Measurements from ENCODE around the gene HOMER3.
"Not testable (repeated sequence)": the region's sequence is repeated elsewhere in the genome, so short reads cannot be mapped to it uniquely, and the experiment has no call there.

HOMER3 gene

DNA sequence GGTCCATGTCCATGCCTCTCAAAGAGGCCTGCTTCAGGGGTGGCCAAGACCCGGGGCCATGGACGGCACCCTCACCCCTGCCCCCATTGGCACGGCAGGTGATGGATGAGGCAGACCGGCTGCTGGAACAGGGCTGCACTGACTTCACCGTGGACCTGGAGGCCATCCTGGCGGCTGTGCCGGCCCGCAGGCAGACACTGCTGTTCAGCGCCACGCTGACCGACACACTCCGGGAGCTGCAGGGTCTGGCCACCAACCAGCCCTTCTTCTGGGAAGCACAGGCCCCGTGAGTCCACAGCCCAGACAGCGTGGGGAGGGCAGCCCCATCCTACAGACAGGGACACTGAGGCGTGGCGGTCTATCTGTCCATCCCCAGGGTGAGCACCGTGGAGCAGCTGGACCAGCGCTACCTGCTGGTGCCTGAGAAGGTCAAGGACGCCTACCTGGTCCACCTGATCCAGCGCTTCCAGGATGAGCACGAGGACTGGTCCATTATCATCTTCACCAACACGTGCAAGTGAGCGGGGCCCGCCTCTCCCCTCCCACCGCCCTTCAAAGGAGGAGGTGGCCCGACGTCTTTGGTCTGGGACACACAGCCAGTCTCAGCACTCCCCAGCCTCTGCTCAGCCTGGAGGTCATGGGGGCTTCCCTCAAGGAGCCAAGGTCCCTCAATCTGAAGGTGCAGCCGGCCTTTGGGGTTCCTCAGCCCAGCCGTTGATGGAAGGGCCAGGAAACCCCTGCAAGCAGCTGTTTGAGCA is 18.6 kb downstream of the HOMER3 start:
- no peak for DNase-seq (ENCODE audit: low read depth in 2 of 2)

DNA sequence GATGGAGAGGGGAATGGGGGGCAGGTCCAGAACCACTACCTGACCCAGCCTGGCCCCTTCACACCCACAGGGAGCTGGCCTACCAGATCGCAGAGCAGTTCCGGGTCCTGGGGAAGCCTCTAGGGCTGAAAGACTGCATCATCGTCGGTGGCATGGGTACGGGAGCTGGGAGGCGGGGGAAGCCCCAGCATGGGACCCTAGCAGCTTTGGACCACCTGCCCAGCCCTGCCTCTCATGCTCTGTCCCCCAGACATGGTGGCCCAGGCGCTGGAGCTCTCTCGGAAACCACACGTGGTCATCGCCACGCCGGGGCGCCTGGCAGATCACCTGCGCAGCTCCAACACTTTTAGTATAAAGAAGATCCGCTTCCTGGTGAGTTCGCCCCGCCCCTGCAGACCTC is 19.4 kb downstream of the HOMER3 start:
- no peak for DNase-seq (ENCODE audit: low read depth in 2 of 2)

DNA sequence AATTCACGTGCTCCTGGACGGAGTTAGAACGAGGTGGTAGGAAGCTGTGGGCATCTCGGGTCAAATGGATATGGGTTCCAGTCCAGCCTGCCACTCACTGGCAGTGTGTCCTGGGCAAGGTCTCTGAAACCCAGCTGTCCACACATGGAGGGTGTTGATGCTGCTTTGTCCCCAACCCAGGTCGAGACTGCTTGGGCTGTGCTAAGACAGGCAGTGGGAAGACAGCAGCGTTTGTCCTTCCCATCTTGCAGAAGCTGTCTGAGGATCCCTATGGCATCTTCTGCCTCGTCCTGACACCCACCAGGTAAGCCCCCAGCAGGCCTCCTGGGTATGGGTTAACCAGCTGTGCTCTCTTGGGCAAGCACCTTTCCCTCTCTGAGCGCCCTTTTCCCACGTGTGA is 20.6 kb downstream of the HOMER3 start:
- DNase-seq (ENCODE audit: low read depth in 2 of 2), result no peak

DNA sequence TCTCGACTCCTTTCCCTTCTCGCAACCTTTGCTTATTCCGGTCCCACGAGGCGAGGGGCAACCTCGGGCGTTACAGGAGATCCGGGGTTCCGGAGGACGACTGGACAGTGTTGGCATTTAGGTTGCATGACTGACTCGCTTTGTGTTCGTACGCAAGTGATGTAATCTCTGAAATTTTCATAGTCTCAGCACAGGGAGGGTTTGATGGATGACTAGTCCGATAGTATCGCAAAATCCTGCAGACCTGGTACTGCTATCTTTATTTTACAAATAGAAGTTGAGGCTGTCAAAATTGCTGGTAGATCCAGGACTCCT is 21.2 kb downstream of the HOMER3 start:
- DNase-seq (ENCODE audit: low read depth in 2 of 2), result no peak

DNA sequence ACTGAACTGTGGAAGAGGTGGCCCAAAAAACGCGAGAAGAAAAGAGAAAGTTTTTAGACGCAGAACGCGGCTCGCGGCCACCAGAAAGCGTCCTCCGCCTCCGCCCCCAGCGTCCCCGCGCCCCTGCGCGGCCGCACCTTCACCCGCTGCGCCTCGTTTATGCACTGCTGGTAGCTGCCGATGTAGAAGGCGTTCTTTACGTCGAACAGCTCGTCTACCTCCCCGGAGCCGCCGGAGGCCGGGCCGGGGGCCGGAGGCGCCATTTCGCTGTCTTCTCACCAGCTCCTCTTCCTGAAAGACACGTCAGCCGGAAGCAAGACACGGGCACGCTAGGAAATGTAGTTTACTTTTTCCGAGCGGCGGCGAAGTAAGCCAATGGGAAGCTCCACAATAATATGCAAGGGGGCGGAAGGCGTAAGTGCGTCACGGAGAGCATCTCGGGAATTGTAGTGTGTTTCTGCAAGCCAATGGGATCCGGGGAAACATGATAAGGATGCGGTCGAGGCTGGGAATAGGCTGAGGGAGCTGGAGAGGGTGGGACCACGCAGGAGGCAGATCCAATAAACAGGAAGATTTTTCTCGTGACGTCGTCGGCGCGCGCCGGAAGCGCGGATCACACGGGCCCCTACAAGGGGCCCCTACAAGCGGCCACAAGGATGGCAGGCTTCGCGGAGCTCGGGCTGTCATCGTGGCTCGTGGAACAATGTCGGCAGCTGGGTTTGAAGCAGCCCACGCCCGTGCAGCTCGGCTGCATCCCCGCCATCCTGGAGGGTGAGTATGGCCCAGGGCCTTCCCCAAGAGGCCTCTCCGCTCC is 21.7 kb downstream of the HOMER3 start, which contains the start of the genes COPE and DDX49:
Gene COPE, minus strand, starts transcription at position 302 of the 814 bp plus-strand sequence. Its CDS starts 39 bp downstream, at position 263.
Gene DDX49, plus strand, starts transcription at position 630 of the 814 bp plus-strand sequence. Its CDS starts 27 bp downstream, at position 657.
- DNase-seq (ENCODE audit: low read depth in 2 of 2), result peak; percentile 100

DNA sequence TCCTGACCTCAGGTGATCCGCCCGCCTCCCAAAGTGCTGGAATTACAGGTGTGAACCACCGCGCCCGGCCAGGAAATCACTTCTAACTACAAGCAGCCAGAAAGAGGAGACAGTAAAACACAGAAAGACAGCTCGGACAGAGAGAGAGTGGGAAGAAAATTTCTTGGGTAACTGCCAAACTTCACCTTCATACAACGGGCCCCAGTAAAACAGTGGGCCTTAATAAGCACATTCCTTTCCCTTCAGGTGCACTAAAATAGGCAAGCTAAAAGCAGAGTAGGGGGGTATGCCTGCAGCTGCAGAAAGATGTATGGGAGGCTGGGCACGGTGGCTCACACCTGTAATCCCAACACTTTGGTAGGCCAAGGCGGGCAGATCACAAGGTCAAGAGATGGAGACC is 23.4 kb downstream of the HOMER3 start:
- not testable (repeated sequence) for DNase-seq (ENCODE audit: low read depth in 2 of 2)

DNA sequence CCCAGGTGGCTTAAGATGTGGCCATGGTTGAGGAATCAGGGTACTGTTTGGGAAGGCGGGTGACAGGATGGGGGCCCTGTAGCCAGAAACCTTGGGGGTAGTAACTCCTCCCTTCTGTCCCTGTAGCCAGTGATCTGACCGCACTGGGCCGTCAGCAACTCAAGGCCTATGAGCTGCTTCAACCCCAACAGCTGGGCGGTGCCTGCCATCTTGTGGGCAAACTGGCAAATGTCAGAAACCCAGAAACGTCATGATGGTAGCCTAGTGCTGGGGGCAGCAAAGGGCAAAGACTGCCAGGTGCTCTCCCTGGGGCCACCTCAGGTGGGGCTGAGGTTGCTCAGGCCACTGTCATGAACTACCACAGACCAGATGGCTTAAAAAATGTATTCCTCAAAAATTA is 25.4 kb downstream of the HOMER3 start:
- no peak for DNase-seq (ENCODE audit: low read depth in 2 of 2)

DNA sequence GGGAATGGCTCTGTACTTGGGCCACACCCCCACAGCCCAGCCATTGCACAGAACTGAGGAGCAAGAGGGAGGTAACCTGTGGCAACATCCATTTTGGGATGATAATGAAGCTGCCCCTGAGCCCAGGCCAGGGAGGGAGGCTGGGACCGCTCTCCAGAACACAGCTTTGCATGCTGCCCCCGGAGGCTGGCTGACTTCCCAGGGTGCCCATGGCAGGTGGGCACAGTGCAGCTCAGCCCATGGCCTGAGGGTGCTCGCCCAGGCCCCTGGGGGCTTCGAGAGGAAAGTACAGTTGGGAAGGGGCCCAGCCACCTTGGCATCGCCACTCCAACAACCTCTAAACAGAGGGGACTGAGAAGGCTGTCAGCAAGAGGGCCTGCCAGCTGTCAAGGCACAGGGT is 27.6 kb downstream of the HOMER3 start:
- DNase-seq (ENCODE audit: low read depth in 2 of 2), result no peak

DNA sequence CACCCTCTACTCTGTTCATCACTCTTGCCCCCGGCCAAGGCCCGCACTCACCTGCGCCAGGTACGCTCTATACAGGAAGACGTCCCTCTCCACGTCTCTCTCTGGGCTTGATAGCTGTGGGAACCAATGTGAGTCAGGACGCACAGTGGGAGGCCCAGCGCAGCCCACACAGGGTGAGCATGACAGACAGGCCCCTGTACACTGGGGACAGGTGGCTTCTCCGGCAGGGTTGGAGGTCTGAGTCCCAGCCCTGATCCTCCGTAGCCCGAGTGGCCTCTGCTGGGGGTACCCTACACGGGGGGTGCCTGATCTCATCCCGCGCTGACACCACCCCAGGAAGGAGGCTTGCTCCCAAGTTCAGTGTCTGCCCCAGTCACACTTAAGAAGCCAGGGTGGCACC is 28.1 kb downstream of the HOMER3 start:
- DNase-seq (ENCODE audit: low read depth in 2 of 2), result no peak

DNA sequence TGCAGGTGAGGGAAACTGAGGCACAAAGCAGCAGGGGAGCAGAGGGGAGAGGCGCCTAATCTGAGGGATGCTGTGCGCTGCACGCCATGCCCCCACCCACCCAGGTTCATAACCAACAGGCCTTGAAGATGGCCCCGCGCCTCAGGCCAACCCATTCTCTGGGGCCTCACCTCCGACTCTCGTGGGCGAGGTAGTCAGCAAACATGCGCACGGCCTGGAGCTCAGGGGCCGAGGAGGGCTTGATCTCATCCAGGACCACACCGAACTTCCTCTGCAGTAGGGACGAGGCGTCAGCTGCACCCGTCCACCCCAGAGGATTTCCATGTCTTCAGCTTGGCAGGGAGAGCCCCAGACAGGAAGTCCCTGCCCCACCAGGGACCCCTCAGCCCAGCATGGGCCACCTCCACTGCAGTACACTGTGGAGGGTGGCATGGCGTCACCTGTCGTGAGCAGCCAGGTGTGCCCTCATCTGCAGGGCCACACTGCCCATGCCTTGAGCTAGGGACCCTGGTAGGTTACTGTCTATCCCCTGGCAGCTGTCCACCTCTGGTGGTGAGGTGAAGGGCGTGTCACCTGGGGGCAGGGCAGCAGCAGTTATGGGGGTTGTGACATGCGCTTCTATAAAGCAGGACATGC is 30.1 kb downstream of the HOMER3 start:
- no peak for DNase-seq (ENCODE audit: low read depth in 2 of 2)

DNA sequence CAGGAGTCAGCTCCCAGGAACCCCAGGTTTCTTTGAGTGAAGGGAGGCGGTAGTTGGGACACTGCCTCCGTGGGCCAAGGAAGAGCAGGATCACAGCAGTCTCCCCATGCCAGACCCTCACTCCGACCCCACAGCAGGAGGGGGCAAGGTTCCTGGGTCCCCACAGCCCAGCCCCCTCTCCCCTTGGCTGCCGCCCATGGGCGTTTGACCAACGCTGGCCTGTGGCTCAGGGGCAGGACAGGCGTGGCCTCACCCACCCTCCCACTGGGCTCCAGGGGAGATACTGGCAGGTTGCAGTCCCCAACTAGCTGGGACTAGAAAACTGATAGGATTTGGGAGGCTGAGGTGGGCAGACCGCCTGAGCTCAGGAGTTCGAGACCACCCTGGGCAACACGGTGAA is 31.0 kb downstream of the HOMER3 start:
- no peak for DNase-seq (ENCODE audit: low read depth in 2 of 2)

DNA sequence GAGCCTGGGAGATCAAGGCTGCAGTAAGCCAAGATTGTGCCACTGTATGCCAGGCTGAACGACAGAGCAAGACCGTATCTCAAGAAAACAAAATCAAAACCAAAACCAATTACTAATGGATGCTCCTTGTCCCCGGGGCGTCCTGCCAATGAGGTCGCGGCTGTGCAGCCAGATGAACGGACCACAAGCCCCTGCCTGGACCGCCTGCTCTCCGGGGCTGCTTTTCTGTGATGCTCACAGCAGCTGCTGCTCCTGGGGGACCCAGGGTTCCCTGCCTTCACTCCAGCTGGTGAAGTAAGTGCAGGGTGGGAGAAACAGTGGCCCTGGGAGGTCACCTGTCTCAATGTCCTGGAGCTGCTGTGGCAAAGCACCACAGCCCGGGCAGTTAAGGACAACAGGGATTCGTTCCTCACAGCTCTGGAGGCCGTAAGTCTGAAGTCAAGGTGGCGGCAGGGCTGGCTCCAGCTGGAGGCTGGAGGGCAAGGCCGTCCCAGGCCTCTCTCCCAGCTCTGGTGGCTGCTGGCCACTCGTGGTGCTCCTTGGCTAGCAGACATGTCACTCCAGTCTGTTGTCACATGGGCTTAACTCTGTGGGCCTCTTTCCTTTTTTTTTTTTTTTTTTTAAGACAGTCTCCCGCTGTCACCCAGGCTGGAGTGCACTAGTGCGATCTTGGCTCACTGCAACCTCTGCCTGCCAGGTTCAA is 31.9 kb downstream of the HOMER3 start:
- no peak for DNase-seq (ENCODE audit: low read depth in 2 of 2)

DNA sequence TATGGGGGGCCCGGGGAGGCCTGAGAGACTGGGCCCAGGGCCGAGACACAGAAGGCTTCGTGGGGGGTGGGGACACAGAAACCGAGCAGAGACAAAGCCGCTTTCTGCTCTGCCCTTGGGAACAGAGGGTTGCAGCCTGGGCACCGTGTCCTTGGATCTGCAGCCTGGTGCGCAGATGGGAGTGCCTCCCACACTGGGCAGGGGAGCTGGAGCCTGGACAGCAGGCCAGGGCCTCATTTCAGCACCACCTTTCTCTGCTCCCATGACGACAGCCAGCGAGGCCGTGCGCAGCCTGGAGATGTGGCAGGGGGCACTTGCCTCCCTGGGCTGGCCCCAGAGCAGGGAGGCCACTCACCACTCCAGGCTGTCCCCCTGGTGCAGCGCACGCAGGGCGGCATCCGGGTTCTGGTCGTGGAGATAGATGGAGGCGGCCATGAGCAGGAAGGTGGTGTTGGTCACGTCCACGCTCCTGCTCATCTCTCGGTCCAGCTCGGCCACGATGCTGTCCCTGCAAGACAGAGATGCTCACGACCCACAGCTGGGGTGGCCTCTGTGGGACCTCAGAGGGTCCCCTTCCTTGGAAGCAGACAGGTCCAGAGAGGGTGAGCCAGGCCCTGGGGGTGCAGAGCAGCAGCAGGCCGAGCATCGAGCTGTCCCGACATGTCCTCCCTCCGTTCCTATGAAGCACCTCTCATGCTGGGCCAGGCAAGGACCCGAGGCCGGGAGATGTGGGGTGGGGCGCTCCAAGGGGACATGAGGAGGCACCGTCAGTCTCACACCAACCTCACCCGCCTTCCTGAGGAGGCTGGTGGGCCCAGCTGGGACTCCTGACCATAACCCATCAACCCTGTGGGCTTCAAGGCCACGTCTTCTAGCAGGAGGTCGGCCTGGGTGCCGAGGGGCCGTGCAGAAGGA is 34.2 kb downstream of the HOMER3 start:
- no peak for DNase-seq (ENCODE audit: low read depth in 2 of 2)

DNA sequence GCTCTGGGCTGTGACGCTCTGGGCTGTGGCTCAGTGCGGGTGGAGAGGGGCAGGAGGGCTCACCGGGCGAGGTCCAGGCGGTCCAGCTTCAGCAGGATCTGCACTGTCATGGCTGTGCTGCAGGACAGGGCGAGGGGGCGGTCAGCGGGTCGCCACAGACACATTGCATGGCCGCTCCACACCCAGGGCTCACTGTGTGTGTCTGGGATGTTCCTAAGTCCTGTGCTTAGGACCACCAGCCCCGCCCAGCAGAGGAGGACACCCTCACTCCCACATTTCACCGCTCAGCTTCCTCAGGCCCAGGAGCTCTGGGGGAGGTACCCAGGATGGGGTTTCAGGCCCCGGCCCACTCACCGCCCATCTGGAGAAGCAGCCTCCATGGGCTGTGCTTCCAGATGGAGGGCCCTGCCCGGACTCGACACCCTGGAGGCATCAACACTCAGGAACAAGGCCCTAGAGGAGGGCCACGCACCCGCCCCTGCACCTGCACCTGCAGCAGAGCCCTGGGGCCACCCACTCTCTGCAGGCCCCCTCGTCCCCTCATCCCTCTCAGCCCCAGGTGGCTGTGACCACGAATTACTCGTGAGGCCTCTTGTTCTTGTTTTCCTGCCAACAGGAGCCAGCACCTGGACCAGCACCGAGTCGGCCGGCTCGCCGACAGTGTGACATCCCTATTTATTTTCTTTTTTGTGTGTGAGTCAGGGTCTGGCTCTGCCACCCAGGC is 35.3 kb downstream of the HOMER3 start:
- no peak for DNase-seq (ENCODE audit: low read depth in 2 of 2)

DNA sequence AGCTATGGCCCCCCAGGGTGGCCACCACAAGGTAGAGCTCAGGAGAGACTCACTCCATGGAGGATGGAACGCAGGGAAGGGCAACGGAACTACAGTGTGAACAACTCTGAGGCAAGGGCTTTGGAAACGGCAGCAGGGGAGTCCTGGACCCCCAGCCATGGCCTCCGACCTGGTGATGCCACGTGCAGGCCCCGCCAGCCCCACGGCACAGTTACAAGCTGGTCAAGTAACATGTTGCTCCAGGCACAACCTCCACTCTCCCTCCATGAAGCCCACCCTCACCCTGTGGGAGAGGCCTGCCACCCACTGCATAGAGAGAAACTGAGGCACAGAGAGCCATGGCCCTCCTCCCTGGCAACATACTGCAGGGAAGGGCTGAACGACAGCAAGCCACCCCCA is 36.0 kb downstream of the HOMER3 start:
- no peak for DNase-seq (ENCODE audit: low read depth in 2 of 2)

DNA sequence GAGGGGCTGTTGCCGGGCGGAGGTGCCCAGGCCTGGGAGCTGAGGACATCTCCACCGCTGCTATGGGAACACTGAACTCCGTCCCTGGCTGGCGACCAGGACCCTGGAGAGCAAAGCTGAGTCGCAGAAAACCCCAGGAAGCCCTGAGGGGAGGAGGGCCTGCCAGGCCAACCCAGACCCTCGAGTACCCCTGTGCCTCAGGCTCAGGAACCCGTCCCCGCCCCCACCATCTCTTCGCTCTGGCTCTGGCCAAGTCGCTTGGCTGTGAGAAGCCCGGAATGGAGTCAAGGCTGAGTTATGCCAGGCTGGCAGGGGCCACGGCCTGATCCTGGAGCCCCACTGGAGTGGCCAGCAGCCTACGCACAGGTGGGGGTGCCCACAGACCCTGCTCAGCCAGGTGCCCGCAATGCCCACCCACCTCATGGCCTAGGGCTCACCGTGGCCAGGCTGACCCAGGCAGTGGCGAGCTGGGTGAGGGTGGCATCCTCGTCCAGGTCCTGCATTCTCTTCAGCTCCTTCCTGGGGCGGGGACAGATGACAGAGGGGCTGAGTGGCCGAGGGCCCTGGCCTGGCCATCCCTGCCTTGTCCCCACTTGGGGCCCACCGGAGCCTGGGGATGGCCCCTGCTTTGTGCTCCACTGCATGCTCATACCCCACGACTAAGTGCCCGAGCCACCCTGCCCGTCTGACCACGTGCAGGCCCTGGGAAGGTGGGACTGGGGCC is 36.5 kb downstream of the HOMER3 start:
- DNase-seq (ENCODE audit: low read depth in 2 of 2), result no peak

DNA sequence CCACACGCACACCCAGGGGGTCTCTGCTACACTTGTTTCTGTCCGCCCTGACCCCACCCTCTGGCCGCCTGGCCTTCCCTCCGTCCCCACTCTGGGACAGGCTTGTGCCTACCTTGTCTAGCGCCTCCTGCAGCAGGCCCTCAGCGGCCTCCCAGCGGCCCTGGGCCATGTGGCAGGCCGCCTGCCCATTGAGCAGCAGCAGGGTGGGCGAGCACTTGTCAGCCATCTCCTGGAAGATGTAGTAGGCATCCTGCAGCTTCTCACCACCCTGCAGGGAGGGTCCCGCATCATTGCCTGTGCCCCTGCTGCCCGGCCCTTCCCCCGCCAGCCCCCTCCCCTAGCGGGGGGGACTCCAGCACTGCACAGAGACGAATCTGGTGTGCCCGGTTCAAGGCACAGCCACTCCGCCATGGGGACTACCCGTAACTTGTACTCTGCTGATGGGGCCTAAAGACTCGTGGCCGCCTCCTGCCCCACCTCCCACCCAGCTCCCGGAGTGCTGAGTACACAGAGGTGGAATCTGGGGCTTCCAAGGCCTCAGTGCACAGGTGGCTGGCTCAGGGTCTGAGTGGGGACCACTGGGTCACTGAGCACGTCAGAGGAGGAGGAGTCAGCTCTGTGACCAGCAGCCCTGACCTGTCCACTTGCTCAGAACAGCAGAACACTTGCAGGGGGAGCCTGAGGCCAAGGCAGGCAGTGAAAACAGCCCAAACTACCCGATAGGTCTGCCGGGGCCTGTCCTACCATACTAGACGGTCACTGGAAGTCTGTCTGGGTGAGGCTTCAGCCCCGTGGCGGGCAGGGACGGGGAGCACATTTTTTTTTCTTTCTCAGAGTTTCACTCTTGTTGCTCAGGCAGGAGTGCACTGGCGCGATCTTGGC is 37.6 kb downstream of the HOMER3 start:
- DNase-seq (ENCODE audit: low read depth in 2 of 2), result no peak

DNA sequence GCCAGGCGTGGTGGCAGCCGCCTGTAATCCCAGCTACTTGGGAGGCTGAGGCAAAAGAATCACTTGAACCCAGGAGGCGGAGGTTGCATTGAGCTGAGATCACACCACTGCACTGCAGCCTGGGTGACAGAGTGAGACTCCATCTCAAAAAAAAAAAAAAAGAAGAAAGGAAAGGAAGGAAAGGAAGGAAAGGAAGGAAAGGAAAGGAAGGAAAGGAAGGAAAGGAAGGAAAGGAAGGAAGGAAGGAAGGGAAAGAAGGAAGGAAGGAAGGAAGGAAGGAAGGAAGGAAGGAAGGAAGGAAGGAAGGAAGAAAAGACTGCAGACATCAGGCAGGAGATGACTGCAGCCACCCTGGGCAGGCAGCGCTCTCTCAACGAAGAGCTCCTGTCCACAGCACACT is 38.5 kb downstream of the HOMER3 start:
- not testable (repeated sequence) for DNase-seq (ENCODE audit: low read depth in 2 of 2)

DNA sequence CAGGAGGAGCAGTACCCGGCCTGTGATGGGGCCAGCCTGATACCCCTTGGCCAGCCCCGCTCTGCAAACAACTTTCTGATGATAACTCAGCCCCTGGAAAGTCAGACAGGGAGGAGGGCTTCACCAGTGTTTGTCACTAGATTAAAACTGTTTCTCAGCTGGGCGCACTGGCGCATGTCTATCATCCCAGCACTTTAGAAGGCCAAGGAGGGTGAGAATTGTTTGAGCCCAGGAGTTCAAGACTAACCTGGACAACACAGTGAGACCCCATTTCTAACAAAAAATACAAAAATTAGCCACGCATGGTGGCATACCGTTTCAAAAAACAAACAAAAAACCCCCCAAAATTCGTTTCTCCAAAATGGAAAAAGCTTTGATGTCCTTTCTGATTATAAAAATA is 39.5 kb downstream of the HOMER3 start:
- DNase-seq (ENCODE audit: low read depth in 2 of 2), result no peak
